WTC11 (cell line): ENCODE measurements around the gene AP3B2. TPM values are rescaled to one million over a fixed set of nuclear protein-coding genes. Genes with fewer than 3 reads are reported as not detected.
A peak's percentile ranks its signal among the peaks of the same experiment; 100 is the strongest.

Experiments used
- ATAC-seq: fragments of 200-7000 bp; cut with Tn5 transposase; 2 replicates; pipeline ENCODE4 v1.10.0; 2021; ENCODE audit warnings: mild to moderate bottlenecking, moderate library complexity
- CTCF ChIA-PET: fragments of 300-600 bp; sonication (Branson Sonifier 250); formaldehyde crosslinking; loops from one replicate; lab custom pipeline; 2021; ENCODE audit warnings: antibody characterized with exemption; lab: Charles Lee
- POLR2A ChIA-PET: fragments of 350-600 bp; sonication (Branson Sonifier 250); formaldehyde crosslinking; loops from one replicate; lab custom pipeline; 2021; ENCODE audit warnings: antibody characterized with exemption; lab: Charles Lee
- DNase-seq: peaks from one replicate; pipeline ENCODE4 v3.0.0; 2021; ENCODE audit warnings: low spot score
- H3K27ac Mint-ChIP-seq: 2 replicates; pipeline ENCODE4 v1.8.0; 2021; ENCODE audit warnings: mixed read lengths
- H3K27me3 Mint-ChIP-seq: 2 replicates; pipeline ENCODE4 v1.8.0; 2021; ENCODE audit warnings: low read depth, mild to moderate bottlenecking, moderate library complexity, mixed read lengths
- H3K36me3 Mint-ChIP-seq: 2 replicates; pipeline ENCODE4 v1.8.0; 2021; ENCODE audit warnings: mixed read lengths
- H3K4me1 Mint-ChIP-seq: 2 replicates; pipeline ENCODE4 v1.8.0; 2022; ENCODE audit warnings: mixed read lengths
- H3K4me3 Mint-ChIP-seq: 2 replicates; pipeline ENCODE4 v1.8.0; 2021; ENCODE audit warnings: mild to moderate bottlenecking, moderate library complexity, mixed read lengths
- H3K9me3 Mint-ChIP-seq: 2 replicates; pipeline ENCODE4 v1.8.0; 2021; ENCODE audit warnings: mixed read lengths
- CBFB ChIP-seq: sonication (generic); formaldehyde crosslinking; IDR thresholded peaks from 2 replicates; pipeline ENCODE4 v1.8.1; 2022; ENCODE audit warnings: mild to moderate bottlenecking, low read depth, missing genetic modification reagents
- FOXJ3 ChIP-seq: sonication (generic); formaldehyde crosslinking; IDR thresholded peaks from 2 replicates; pipeline ENCODE4 v1.9.0; 2021; ENCODE audit warnings: missing genetic modification reagents, mild to moderate bottlenecking, borderline replicate concordance
- FOXP1 ChIP-seq: sonication (generic); formaldehyde crosslinking; IDR thresholded peaks from 2 replicates; pipeline ENCODE4 v1.8.0; 2022; ENCODE audit warnings: missing genetic modification reagents, mild to moderate bottlenecking, moderate library complexity, borderline replicate concordance
- NR1H2 ChIP-seq: sonication (generic); formaldehyde crosslinking; IDR thresholded peaks from 2 replicates; pipeline ENCODE4 v1.9.0; 2021; ENCODE audit warnings: mild to moderate bottlenecking, moderate library complexity, missing genetic modification reagents
- SOX15 ChIP-seq: fragments of 250-450 bp; sonication (Bioruptor Pico); IDR thresholded peaks from 2 replicates; pipeline ENCODE4 v1.9.0; 2021; ENCODE audit warnings: mild to moderate bottlenecking
- ZNF263 ChIP-seq: sonication (generic); formaldehyde crosslinking; IDR thresholded peaks from 2 replicates; pipeline ENCODE4 v1.8.1; 2022; ENCODE audit warnings: low read depth, mild to moderate bottlenecking, moderate library complexity, missing genetic modification reagents
- total RNA-seq: library from RNA; stranded (reverse); gene quantifications from 3 replicates; pipeline ENCODE4 v1.2.3, GENCODE V29; 2021
- TF ChIP-seq, protein P1 (sequence below): sonication (generic); formaldehyde crosslinking; IDR thresholded peaks from 2 replicates; pipeline ENCODE4 v1.8.1; 2022; ENCODE audit warnings: mild to moderate bottlenecking, missing genetic modification reagents, moderate library complexity, borderline replicate concordance
- TF ChIP-seq, protein P2 (sequence below): sonication (generic); formaldehyde crosslinking; conservative IDR thresholded peaks from 2 replicates; pipeline ENCODE4 v1.8.1; 2022; ENCODE audit warnings: mild to moderate bottlenecking, missing genetic modification reagents
- TF ChIP-seq, protein P3 (sequence below): fragments of 250-450 bp; sonication (Bioruptor Pico); IDR thresholded peaks from 2 replicates; pipeline ENCODE4 v1.9.0; 2021; ENCODE audit warnings: mild to moderate bottlenecking
- TF ChIP-seq, protein P4 (sequence below): sonication (generic); formaldehyde crosslinking; IDR thresholded peaks from 2 replicates; pipeline ENCODE4 v1.8.1; 2023; ENCODE audit warnings: mild to moderate bottlenecking, missing genetic modification reagents, borderline replicate concordance
- TF ChIP-seq, protein P5 (sequence below): sonication (generic); formaldehyde crosslinking; IDR thresholded peaks from 2 replicates; pipeline ENCODE4 v1.8.1; 2023; ENCODE audit warnings: mild to moderate bottlenecking, missing genetic modification reagents
- TF ChIP-seq, protein P6 (sequence below): fragments of 250-450 bp; sonication (Bioruptor Pico); IDR thresholded peaks from 2 replicates; pipeline ENCODE4 v1.9.0; 2021; ENCODE audit warnings: mild to moderate bottlenecking, borderline replicate concordance

The AP3B2 gene
- total RNA-seq, 1 experiment from 2014 or later: 17.7 TPM

DNA sequence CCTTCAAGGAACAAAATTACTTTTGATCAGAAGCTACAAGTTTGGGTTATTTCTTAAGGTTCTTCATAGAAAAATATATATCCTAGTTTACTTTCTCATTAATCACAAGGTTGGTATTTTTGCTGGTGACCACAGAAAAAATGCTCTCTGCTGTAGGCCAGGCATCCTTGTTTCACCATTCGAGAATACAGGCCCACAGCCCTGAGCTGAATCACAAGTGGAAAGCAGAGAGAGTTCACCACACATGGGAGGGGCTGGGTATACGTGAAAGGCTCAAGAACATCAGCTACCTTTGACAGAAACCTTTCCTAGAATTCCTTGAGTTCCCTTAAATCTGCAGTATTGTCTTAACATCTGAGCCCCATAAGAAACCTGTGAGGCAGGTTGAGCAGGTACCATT is 85.7 kb downstream of the AP3B2 start:
- Mint-ChIP-seq H3K36me3 (no peaks in the 10 kb centered on the region), H3K4me1 (no peaks in the 10 kb centered on the region)

DNA sequence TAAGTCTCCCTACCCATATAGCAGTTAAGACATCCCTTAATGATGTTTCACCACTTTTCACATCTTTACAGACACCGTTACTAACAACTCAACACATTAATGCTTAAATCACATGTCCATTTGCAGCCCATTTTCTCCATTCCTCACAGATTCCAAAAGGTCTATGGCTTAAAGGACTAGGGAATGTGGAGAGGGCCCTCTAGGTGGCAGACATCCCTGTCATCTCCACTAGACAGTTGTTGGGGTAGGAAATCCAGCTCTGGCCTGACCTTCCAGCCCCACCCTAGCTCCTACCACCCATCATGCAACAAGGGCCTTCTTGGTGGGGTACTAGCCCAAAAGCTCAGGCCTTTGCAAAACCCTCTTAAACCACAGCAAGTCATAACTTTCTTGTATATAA is 87.7 kb downstream of the AP3B2 start:
- no peak overlapping the region for H3K27ac Mint-ChIP-seq
- no peaks in the 10 kb centered on the region for H3K27me3 Mint-ChIP-seq
- H3K9me3 Mint-ChIP-seq: no peaks in the 10 kb centered on the region
- H3K36me3 Mint-ChIP-seq: no peaks in the 10 kb centered on the region
- ChIA-PET POLR2A (interaction anchor here (0.8 kb wide), 1 partner anchor 82 kb away, joined by 3 read pairs; the partner anchor contains the start of gene RPS17), CTCF (interaction anchor here (0.6 to 2.3 kb wide), 18 partner anchors 10 to 227 kb away, joined by 3 to 12 read pairs (median 4); partner anchors contain the start of genes CPEB1 and RPS17)
- H3K4me1 Mint-ChIP-seq: no peaks in the 10 kb centered on the region
- no peak overlapping the region for H3K4me3 Mint-ChIP-seq
- DNase-seq: no peak
- ATAC-seq: peak; percentile 88
- TF ChIP-seq, protein P1, sequence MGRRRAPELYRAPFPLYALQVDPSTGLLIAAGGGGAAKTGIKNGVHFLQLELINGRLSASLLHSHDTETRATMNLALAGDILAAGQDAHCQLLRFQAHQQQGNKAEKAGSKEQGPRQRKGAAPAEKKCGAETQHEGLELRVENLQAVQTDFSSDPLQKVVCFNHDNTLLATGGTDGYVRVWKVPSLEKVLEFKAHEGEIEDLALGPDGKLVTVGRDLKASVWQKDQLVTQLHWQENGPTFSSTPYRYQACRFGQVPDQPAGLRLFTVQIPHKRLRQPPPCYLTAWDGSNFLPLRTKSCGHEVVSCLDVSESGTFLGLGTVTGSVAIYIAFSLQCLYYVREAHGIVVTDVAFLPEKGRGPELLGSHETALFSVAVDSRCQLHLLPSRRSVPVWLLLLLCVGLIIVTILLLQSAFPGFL: no peak
- TF ChIP-seq FOXP1 (CRISPR knock-in tag) (no peak), ZNF263 (CRISPR knock-in tag) (no peak)
- TF ChIP-seq, protein P2, sequence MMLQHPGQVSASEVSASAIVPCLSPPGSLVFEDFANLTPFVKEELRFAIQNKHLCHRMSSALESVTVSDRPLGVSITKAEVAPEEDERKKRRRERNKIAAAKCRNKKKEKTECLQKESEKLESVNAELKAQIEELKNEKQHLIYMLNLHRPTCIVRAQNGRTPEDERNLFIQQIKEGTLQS: no peak
- TF ChIP-seq, protein P3, sequence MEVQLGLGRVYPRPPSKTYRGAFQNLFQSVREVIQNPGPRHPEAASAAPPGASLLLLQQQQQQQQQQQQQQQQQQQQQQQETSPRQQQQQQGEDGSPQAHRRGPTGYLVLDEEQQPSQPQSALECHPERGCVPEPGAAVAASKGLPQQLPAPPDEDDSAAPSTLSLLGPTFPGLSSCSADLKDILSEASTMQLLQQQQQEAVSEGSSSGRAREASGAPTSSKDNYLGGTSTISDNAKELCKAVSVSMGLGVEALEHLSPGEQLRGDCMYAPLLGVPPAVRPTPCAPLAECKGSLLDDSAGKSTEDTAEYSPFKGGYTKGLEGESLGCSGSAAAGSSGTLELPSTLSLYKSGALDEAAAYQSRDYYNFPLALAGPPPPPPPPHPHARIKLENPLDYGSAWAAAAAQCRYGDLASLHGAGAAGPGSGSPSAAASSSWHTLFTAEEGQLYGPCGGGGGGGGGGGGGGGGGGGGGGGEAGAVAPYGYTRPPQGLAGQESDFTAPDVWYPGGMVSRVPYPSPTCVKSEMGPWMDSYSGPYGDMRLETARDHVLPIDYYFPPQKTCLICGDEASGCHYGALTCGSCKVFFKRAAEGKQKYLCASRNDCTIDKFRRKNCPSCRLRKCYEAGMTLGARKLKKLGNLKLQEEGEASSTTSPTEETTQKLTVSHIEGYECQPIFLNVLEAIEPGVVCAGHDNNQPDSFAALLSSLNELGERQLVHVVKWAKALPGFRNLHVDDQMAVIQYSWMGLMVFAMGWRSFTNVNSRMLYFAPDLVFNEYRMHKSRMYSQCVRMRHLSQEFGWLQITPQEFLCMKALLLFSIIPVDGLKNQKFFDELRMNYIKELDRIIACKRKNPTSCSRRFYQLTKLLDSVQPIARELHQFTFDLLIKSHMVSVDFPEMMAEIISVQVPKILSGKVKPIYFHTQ (CRISPR knock-in tag): no peak

More for the DNA sequence above, 85.7 kb downstream of the AP3B2 start:
- Mint-ChIP-seq H3K27ac (no peak overlapping the region), H3K4me3 (no peak overlapping the region), H3K27me3 (no peaks in the 10 kb centered on the region), H3K9me3 (no peaks in the 10 kb centered on the region)
- ChIA-PET POLR2A (no interaction called here), CTCF (interaction anchor here (0.7 to 1.2 kb wide), 2 partner anchors 17 to 93 kb away, joined by 3 to 5 read pairs; no protein-coding TSS in a partner anchor)
- ATAC-seq: no peak
- DNase-seq: no peak
- TF ChIP-seq FOXJ3 (no peak), SOX15 (CRISPR knock-in tag) (no peak), CBFB (CRISPR knock-in tag) (no peak)
- TF ChIP-seq, protein P4, sequence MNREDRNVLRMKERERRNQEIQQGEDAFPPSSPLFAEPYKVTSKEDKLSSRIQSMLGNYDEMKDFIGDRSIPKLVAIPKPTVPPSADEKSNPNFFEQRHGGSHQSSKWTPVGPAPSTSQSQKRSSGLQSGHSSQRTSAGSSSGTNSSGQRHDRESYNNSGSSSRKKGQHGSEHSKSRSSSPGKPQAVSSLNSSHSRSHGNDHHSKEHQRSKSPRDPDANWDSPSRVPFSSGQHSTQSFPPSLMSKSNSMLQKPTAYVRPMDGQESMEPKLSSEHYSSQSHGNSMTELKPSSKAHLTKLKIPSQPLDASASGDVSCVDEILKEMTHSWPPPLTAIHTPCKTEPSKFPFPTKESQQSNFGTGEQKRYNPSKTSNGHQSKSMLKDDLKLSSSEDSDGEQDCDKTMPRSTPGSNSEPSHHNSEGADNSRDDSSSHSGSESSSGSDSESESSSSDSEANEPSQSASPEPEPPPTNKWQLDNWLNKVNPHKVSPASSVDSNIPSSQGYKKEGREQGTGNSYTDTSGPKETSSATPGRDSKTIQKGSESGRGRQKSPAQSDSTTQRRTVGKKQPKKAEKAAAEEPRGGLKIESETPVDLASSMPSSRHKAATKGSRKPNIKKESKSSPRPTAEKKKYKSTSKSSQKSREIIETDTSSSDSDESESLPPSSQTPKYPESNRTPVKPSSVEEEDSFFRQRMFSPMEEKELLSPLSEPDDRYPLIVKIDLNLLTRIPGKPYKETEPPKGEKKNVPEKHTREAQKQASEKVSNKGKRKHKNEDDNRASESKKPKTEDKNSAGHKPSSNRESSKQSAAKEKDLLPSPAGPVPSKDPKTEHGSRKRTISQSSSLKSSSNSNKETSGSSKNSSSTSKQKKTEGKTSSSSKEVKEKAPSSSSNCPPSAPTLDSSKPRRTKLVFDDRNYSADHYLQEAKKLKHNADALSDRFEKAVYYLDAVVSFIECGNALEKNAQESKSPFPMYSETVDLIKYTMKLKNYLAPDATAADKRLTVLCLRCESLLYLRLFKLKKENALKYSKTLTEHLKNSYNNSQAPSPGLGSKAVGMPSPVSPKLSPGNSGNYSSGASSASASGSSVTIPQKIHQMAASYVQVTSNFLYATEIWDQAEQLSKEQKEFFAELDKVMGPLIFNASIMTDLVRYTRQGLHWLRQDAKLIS (CRISPR knock-in tag): no peak
- TF ChIP-seq, all 79 proteins: peak for 0

DNA sequence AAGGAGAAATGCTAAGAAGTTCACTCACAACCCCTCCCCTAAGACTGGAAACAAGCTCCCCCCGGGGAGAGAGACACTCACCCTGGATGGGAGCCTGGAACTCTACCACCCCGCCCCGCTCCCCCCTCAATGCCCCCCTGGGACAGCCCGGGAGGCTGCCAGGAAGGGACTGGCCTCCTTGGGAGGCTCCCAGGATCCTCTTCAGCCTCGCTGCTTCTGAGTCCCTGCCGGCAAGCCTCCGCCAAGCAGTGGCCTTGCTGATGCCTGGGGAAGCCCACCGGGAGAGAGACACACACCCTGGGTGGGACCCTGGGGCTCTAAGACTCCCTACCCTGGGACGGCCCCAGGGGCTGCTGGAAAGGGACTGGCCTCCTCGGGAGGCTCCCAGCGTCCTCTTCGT is 95.9 kb downstream of the AP3B2 start:
- H3K27ac Mint-ChIP-seq: no peak overlapping the region
- no peak for DNase-seq
- no peaks in the 10 kb centered on the region for H3K36me3 Mint-ChIP-seq
- CTCF ChIA-PET: interaction anchor here (1.2 kb wide), 1 partner anchor 83 kb away, joined by 3 read pairs; no protein-coding TSS in a partner anchor
- H3K4me1 Mint-ChIP-seq: no peaks in the 10 kb centered on the region
- POLR2A ChIA-PET: no interaction called here
- no peaks in the 10 kb centered on the region for H3K27me3 Mint-ChIP-seq
- no peak for ATAC-seq
- H3K4me3 Mint-ChIP-seq: no peak overlapping the region
- no peaks in the 10 kb centered on the region for H3K9me3 Mint-ChIP-seq
- TF ChIP-seq, protein P5, sequence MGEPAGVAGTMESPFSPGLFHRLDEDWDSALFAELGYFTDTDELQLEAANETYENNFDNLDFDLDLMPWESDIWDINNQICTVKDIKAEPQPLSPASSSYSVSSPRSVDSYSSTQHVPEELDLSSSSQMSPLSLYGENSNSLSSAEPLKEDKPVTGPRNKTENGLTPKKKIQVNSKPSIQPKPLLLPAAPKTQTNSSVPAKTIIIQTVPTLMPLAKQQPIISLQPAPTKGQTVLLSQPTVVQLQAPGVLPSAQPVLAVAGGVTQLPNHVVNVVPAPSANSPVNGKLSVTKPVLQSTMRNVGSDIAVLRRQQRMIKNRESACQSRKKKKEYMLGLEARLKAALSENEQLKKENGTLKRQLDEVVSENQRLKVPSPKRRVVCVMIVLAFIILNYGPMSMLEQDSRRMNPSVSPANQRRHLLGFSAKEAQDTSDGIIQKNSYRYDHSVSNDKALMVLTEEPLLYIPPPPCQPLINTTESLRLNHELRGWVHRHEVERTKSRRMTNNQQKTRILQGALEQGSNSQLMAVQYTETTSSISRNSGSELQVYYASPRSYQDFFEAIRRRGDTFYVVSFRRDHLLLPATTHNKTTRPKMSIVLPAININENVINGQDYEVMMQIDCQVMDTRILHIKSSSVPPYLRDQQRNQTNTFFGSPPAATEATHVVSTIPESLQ (CRISPR knock-in tag): no peak
- TF ChIP-seq, protein P6, sequence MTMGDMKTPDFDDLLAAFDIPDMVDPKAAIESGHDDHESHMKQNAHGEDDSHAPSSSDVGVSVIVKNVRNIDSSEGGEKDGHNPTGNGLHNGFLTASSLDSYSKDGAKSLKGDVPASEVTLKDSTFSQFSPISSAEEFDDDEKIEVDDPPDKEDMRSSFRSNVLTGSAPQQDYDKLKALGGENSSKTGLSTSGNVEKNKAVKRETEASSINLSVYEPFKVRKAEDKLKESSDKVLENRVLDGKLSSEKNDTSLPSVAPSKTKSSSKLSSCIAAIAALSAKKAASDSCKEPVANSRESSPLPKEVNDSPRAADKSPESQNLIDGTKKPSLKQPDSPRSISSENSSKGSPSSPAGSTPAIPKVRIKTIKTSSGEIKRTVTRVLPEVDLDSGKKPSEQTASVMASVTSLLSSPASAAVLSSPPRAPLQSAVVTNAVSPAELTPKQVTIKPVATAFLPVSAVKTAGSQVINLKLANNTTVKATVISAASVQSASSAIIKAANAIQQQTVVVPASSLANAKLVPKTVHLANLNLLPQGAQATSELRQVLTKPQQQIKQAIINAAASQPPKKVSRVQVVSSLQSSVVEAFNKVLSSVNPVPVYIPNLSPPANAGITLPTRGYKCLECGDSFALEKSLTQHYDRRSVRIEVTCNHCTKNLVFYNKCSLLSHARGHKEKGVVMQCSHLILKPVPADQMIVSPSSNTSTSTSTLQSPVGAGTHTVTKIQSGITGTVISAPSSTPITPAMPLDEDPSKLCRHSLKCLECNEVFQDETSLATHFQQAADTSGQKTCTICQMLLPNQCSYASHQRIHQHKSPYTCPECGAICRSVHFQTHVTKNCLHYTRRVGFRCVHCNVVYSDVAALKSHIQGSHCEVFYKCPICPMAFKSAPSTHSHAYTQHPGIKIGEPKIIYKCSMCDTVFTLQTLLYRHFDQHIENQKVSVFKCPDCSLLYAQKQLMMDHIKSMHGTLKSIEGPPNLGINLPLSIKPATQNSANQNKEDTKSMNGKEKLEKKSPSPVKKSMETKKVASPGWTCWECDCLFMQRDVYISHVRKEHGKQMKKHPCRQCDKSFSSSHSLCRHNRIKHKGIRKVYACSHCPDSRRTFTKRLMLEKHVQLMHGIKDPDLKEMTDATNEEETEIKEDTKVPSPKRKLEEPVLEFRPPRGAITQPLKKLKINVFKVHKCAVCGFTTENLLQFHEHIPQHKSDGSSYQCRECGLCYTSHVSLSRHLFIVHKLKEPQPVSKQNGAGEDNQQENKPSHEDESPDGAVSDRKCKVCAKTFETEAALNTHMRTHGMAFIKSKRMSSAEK (CRISPR knock-in tag): no peak
- TF ChIP-seq NR1H2 (CRISPR knock-in tag): no peak
